OCI-LY7 (cell line): Measurements from ENCODE around the gene NTF3. TPM values are rescaled to one million over a fixed set of nuclear protein-coding genes. Genes with fewer than 3 reads are reported as not detected.

Source experiments
- BruUV-seq: library from RNA; stranded (reverse); fragments of 400-500 nt; replicated peaks from 2 replicates; lab custom pipeline; 2021; lab: Mats Ljungman, UMichigan
- CTCF ChIA-PET: fragments of 300-600 bp; sonication (Branson Sonifier 250); formaldehyde crosslinking; loops from one replicate; lab custom pipeline; 2022; ENCODE audit warnings: antibody characterized with exemption; ENCODE audit not compliant: unreplicated experiment; lab: Charles Lee
- POLR2A ChIA-PET: fragments of 300-600 bp; sonication (Branson Sonifier 250); formaldehyde crosslinking; loops from one replicate; lab custom pipeline; 2022; ENCODE audit warnings: antibody characterized with exemption; lab: Charles Lee
- DNase-seq: peaks from one replicate; pipeline ENCODE4 v3.0.0-alpha.2; 2015; ENCODE audit warnings: low spot score
- H2AFZ ChIP-seq: fragments of 200-600 bp; sonication (generic), shearing (Covaris generic); 2 replicates; pipeline ENCODE4 v1.6.1; 2014; ENCODE audit warnings: mild to moderate bottlenecking, antibody characterized with exemption, low read length, moderate library complexity
- H3K27ac ChIP-seq: fragments of 200-600 bp; sonication (generic); 2 replicates; pipeline ENCODE4 v1.5.1; 2014; ENCODE audit warnings: mixed run types, low read depth, mild to moderate bottlenecking, moderate library complexity, low read length, inconsistent platforms; ENCODE audit not compliant: poor library complexity, severe bottlenecking
- H3K36me3 ChIP-seq: fragments of 200-600 bp; sonication (generic); 2 replicates; pipeline ENCODE4 v1.6.1; 2014; ENCODE audit warnings: mild to moderate bottlenecking, antibody characterized with exemption, low read length, moderate library complexity, mixed read lengths; ENCODE audit not compliant: insufficient read depth
- H3K4me1 ChIP-seq: fragments of 200-600 bp; sonication (generic); 2 replicates; pipeline ENCODE4 v1.5.1; 2014; ENCODE audit warnings: mild to moderate bottlenecking, low read length; ENCODE audit not compliant: insufficient read depth, poor library complexity, severe bottlenecking
- H3K4me2 ChIP-seq: fragments of 200-600 bp; sonication (generic); 2 replicates; pipeline ENCODE4 v1.6.1; 2014; ENCODE audit warnings: mild to moderate bottlenecking, low read length
- H3K4me3 ChIP-seq: fragments of 200-600 bp; sonication (generic); 2 replicates; pipeline ENCODE4 v1.5.1; 2014; ENCODE audit warnings: mild to moderate bottlenecking, low read depth, low read length; ENCODE audit not compliant: poor library complexity, severe bottlenecking
- H3K79me2 ChIP-seq: fragments of 200-600 bp; sonication (generic); 2 replicates; pipeline ENCODE4 v1.6.1; 2016; ENCODE audit warnings: low read depth, mild to moderate bottlenecking, low read length, moderate library complexity, mixed read lengths; ENCODE audit not compliant: insufficient read depth
- H3K9me2 ChIP-seq: fragments of 200-600 bp; sonication (generic); 2 replicates; pipeline ENCODE4 v1.6.1; 2016; ENCODE audit warnings: mild to moderate bottlenecking, low read length, mixed read lengths; ENCODE audit not compliant: insufficient read depth
- H3K9me3 ChIP-seq: fragments of 200-600 bp; sonication (generic); 2 replicates; pipeline ENCODE4 v1.6.1; 2014; ENCODE audit warnings: mild to moderate bottlenecking, mixed run types, low read length, mixed read lengths
- H4K20me1 ChIP-seq: fragments of 200-600 bp; sonication (generic); 2 replicates; pipeline ENCODE4 v1.6.1; 2014; ENCODE audit warnings: mild to moderate bottlenecking, antibody characterized with exemption, low read length, moderate library complexity, mixed read lengths; ENCODE audit not compliant: insufficient read depth
- CTCF ChIP-seq: fragments of 200-600 bp; sonication (generic); conservative IDR thresholded peaks from 2 replicates; pipeline ENCODE4 v1.5.1; 2014; ENCODE audit warnings: mild to moderate bottlenecking, antibody characterized with exemption, low read length, moderate library complexity, mixed read lengths
- EZH2phosphoT487 ChIP-seq: fragments of 200-600 bp; sonication (generic); IDR thresholded peaks from 2 replicates; pipeline ENCODE4 v1.6.1; 2018; ENCODE audit warnings: low read depth, borderline replicate concordance, mild to moderate bottlenecking, mixed run types, antibody characterized with exemption, low read length, moderate library complexity, mixed read lengths
- intact Hi-C: fragments of 100-400 bp; cut with micrococcal nuclease; formaldehyde crosslinking; loops from one replicate; pipeline ENCODE4 v1.10.0; 2022; ENCODE audit not compliant: unreplicated experiment
- total RNA-seq, 2 experiments: library from RNA; depleted of rRNA in 1 of 2; stranded (reverse); fragments of >200 nt in 1 of 2; shearing (Covaris generic) in 1 of 2; gene quantifications; 2 replicates each; pipeline ENCODE4 v1.2.3, GENCODE V29; 2014 to 2022

NTF3 gene
- total RNA-seq, 2 experiments from 2014 or later = 9.6 to 11.5 TPM

DNA sequence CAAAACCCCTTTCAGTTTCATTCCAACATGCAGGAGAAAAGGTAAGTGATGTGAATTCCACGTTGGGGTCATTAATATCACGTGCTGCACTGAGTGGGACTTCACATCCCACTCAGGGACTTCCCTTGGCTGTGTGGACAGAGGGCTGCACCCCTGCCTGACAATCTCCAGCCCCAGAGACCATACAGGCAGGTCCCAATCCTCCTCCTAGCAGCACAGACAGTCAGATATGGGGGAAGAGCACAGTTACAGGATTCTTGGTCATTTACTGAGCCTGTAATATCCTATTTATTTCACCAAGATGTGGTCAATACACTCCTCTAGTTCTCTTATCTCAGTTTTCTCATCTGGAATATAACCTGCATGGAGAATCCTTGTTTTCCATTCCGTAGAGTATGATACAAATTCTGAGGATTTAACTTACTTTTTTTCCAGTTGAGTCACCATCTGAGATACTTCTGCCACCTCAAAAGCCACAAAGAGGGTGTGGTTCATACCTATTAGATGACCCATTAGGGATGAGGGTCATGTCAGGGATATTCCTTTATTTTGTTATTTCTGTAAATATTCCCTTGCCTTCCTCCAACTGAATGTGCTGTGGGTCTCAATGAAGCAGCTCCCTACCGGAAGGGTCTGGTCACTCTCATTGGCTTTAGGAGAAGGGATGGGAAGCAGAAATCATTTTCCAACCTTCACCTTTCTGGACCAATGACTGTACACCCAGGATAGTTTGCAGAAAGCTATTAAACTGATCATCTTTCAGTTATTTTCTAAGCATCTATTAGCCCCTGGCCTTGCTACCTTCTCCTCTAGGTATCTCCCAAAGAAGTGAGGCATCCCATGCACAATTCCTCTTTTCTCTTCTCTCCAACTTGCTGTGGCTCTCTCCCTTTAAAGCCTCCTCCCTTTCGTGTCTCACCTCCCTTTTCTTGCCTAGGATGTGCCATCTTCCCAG, 43.0 kb upstream of the NTF3 start:
- ChIA-PET POLR2A (no interaction called here), CTCF (no interaction called here)
- Histone ChIP-seq H3K9me2 (no peaks in the 10 kb centered on the region), H4K20me1 (no peaks in the 10 kb centered on the region), H3K9me3 (no peaks in the 10 kb centered on the region), H3K27ac (no peak overlapping the region), H2AFZ (no peak overlapping the region), H3K4me1 (no peaks in the 10 kb centered on the region), H3K4me3 (no peak overlapping the region), H3K79me2 (no peaks in the 10 kb centered on the region), H3K4me2 (no peak overlapping the region), H3K36me3 (no peaks in the 10 kb centered on the region)
- no TSS peak for BruUV-seq
- TF ChIP-seq CTCF (no peak), EZH2phosphoT487 (no peak)
- no peak for DNase-seq
- intact Hi-C loops = no loop called here

- H3K79me2 ChIP-seq = no peaks in the 10 kb centered on the region
- H3K27ac ChIP-seq = no peak overlapping the region
- no peak for TF ChIP-seq EZH2phosphoT487
- no peak for TF ChIP-seq CTCF
- H3K9me2 ChIP-seq = no peaks in the 10 kb centered on the region
- H3K4me3 ChIP-seq = no peak overlapping the region
- no peaks in the 10 kb centered on the region for H3K9me3 ChIP-seq
- CTCF ChIA-PET = no interaction called here
- intact Hi-C loops = no loop called here
- no TSS peak for BruUV-seq
- H3K4me1 ChIP-seq = no peaks in the 10 kb centered on the region
- no peak overlapping the region for H3K4me2 ChIP-seq
- H2AFZ ChIP-seq = no peak overlapping the region
- DNase-seq = no peak
- POLR2A ChIA-PET = no interaction called here
- H4K20me1 ChIP-seq = no peaks in the 10 kb centered on the region
- no peaks in the 10 kb centered on the region for H3K36me3 ChIP-seq
Observed at GRCh38 chr12:5390174-5390799, 41.6 kb upstream of the NTF3 start.
